Measurements from ENCODE around the gene AKR1C1. TPM values are rescaled to one million over a fixed set of nuclear protein-coding genes. Genes with fewer than 3 reads are reported as not detected.

AKR1C1 gene
- total and polyA plus RNA-seq, 2 of the 4 experiments (the other 2 are of a cell fraction): 5.0 to 5.4 TPM

GRCh38 chr10:4945766-4946717 lies 17.2 kb upstream of the AKR1C1 start:
- H2BK15ac ChIP-seq (ENCODE audit: low read depth, low read length): peak overlapping the region; percentile 52; the same call in 1 of the 3 replicates
- H3K27ac ChIP-seq (ENCODE audit: insufficient read depth, low read length): no peak overlapping the region; the same call in 1 of the 2 replicates
- H2BK20ac ChIP-seq (ENCODE audit: low read depth, low read length): peak overlapping the region; percentile 88
- no peak overlapping the region for H3K56ac ChIP-seq (ENCODE audit: extremely low read depth, insufficient read depth, low read length)
- H3K27me3 ChIP-seq (ENCODE audit: control insufficient read depth, insufficient read depth, low read length): no peaks in the 10 kb centered on the region
- H3K4me3 ChIP-seq (ENCODE audit: insufficient read depth, low read depth, low read length): no peak overlapping the region
- peak overlapping the region in 1 of 2 experiments; percentile 64; a peak in 1 of 4 replicates for H4K8ac ChIP-seq (ENCODE audit: low read depth in 2 of 2, low read length in 2 of 2)
- ChIA-PET POLR2A (ENCODE audit: unreplicated experiment) (no interaction called here), CTCF (no interaction called here)
- ATAC-seq (ENCODE audit: low read depth): no peak
- WGBS, 2 experiments (ENCODE audit: extremely low coverage in 2 of 2, insufficient read length in 1 of 2): no CpG with 5 or more reads among the region's 2 CpGs
- in situ Hi-C loops (cut with MboI; ENCODE audit: low sequenced_read_pairs) (no loop called here), intact Hi-C loops (cut with micrococcal nuclease) (loop anchor here (5.0 kb wide), 2 partner anchors 126 to 146 kb away; partner anchors contain the start of gene AKR1C3), dilution Hi-C loops (cut with HindIII; ENCODE audit: low sequenced_read_pairs, unreplicated experiment) (no loop called here)
- H2AK9ac ChIP-seq (replicated peaks; ENCODE audit: low read depth, low read length, poor library complexity): no peak overlapping the region
- BruUV-seq (replicated peaks): no TSS peak
- no peak overlapping the region for H2AFZ ChIP-seq (replicated peaks; ENCODE audit: low read length, poor library complexity)
- peak overlapping the region; percentile 99 for H3K18ac ChIP-seq (ENCODE audit: low read depth, low read length)
- no peaks in the 10 kb centered on the region for H3K9me3 ChIP-seq (ENCODE audit: control insufficient read depth, insufficient read depth, low read length)
- H3K4ac ChIP-seq (ENCODE audit: low read depth, low read length): peak overlapping the region; percentile 74
- H3K9me1 ChIP-seq (ENCODE audit: insufficient read depth, low read length): 0 out of 2 replicates have a peak, but pooled peaks cover 2% of the 10 kb centered on the region
- peak overlapping the region; percentile 80 for H2AK5ac ChIP-seq (ENCODE audit: low read depth, low read length)
- H3K36me3 ChIP-seq (ENCODE audit: control insufficient read depth, insufficient read depth, low read length): no peaks in the 10 kb centered on the region
- no peak overlapping the region for H3K4me2 ChIP-seq (ENCODE audit: low read depth, low read length)
- H3K79me1 ChIP-seq (ENCODE audit: low read depth in 1 of 2, low read length in 2 of 2): no peaks in the 10 kb centered on the region
- H3K4me1 ChIP-seq (ENCODE audit: control insufficient read depth, insufficient read depth, low read length): peaks cover 28% of the 10 kb centered on the region
- no peaks in the 10 kb centered on the region for H4K20me1 ChIP-seq (ENCODE audit: insufficient read depth, low read length)
- peak overlapping the region; percentile 85 for H2BK120ac ChIP-seq (ENCODE audit: low read depth, low read length)
- peak overlapping the region; percentile 95 for H4K5ac ChIP-seq (ENCODE audit: low read depth, low read length)
- no peak overlapping the region for H3K9ac ChIP-seq (ENCODE audit: low read depth, low read length)
- H3K23ac ChIP-seq (ENCODE audit: low read depth, low read length): no peak overlapping the region
- DNase-seq: peak; percentile 4
- peak overlapping the region; percentile 24 for H2BK5ac ChIP-seq (ENCODE audit: low read depth, low read length, poor library complexity, severe bottlenecking)
- H4K91ac ChIP-seq (ENCODE audit: insufficient read depth, low read depth, low read length): peak overlapping the region; percentile 68
- peak overlapping the region; percentile 55; the same call in 1 of the 2 replicates for H3K14ac ChIP-seq (replicated peaks; ENCODE audit: low read depth, low read length)
- TF ChIP-seq MXI1 (IDR thresholded peaks at IDR 0.05; ENCODE audit: borderline replicate concordance, low read depth, low read length) (no peak), NFE2L2 (IDR thresholded peaks at IDR 0.05; ENCODE audit: low read depth, low read length) (no peak), RAD21 (IDR thresholded peaks at IDR 0.05; ENCODE audit: low read length) (no peak), RFX5 (IDR thresholded peaks at IDR 0.05; ENCODE audit: low read depth, low read length) (no peak), FOS (IDR thresholded peaks at IDR 0.05; ENCODE audit: low read depth, low read length) (no peak), POLR2A (IDR thresholded peaks at IDR 0.05; ENCODE audit: low read depth, low read length) (no peak), CHD1 (IDR thresholded peaks at IDR 0.05; ENCODE audit: low read depth, low read length) (no peak), ELK1 (IDR thresholded peaks at IDR 0.05; ENCODE audit: borderline replicate concordance, low read depth, low read length) (no peak), CEBPB (IDR thresholded peaks at IDR 0.05; ENCODE audit: low read depth, low read length) (no peak), RCOR1 (IDR thresholded peaks at IDR 0.05; ENCODE audit: insufficient replicate concordance, low read length) (no peak), MAFK (IDR thresholded peaks at IDR 0.05; ENCODE audit: low read depth, low read length) (no peak), MAZ (IDR thresholded peaks at IDR 0.05; ENCODE audit: borderline replicate concordance, low read depth, low read length) (no peak), BHLHE40 (IDR thresholded peaks at IDR 0.05; ENCODE audit: low read depth, low read length) (no peak), SMC3 (IDR thresholded peaks at IDR 0.05; ENCODE audit: low read depth, low read length) (no peak), USF2 (IDR thresholded peaks at IDR 0.05; ENCODE audit: low read depth, low read length) (no peak)

Measured in IMR-90 (cell line).